CD4-positive, alpha-beta memory T cell (primary cell): ENCODE results near the gene KIRREL3. TPM values are rescaled to one million over a fixed set of nuclear protein-coding genes. Genes with fewer than 3 reads are reported as not detected.

Experiments
- CTCF ChIA-PET: fragments of 350-600 bp; sonication (Branson Sonifier 250); formaldehyde crosslinking; loops from one replicate; lab custom pipeline; 2021; ENCODE audit warnings: inconsistent platforms; ENCODE audit not compliant: partially characterized antibody; lab: Charles Lee
- POLR2A ChIA-PET: fragments of 350-600 bp; sonication (Branson Sonifier 250); formaldehyde crosslinking; loops from one replicate; lab custom pipeline; 2021; ENCODE audit not compliant: partially characterized antibody; lab: Charles Lee
- DNase-seq, 5 donors: peaks; one replicate each; pipeline versions ENCODE4 v3.0.0 to v3.0.0-alpha.2; 2020 to 2022; ENCODE audit warnings: mixed read lengths in 1 of 5
- H3K27ac ChIP-seq: one replicate; pipeline ENCODE4 v1.7.0; 2013; ENCODE audit warnings: low read depth, low read length
- H3K27me3 ChIP-seq: 2 replicates; pipeline ENCODE4 v1.7.0; 2013; ENCODE audit warnings: mild to moderate bottlenecking, low read length, moderate library complexity; ENCODE audit not compliant: insufficient read depth
- H3K36me3 ChIP-seq: 2 replicates; pipeline ENCODE4 v1.7.0; 2013; ENCODE audit warnings: mild to moderate bottlenecking, low read length, moderate library complexity; ENCODE audit not compliant: insufficient read depth
- H3K4me1 ChIP-seq: 2 replicates; pipeline ENCODE4 v1.7.0; 2013; ENCODE audit warnings: mild to moderate bottlenecking, low read length, moderate library complexity; ENCODE audit not compliant: insufficient read depth
- H3K4me3 ChIP-seq, 2 donors: one replicate each; pipeline ENCODE4 v1.7.0; 2013; ENCODE audit warnings: low read length in 2 of 2, mild to moderate bottlenecking in 1 of 2
- H3K9me3 ChIP-seq, 2 donors: one replicate each; pipeline ENCODE4 v1.7.0; 2013; ENCODE audit warnings: low read length in 2 of 2, control low read depth in 1 of 2; ENCODE audit not compliant: control insufficient read depth in 1 of 2
- H3K27ac Mint-ChIP-seq, 7 donors: one replicate each; pipeline ENCODE4 v1.8.0; 2020 to 2021; ENCODE audit warnings: mixed read lengths in 7 of 7, mild to moderate bottlenecking in 6 of 7, inconsistent platforms in 3 of 7, moderate library complexity in 3 of 7
- H3K27me3 Mint-ChIP-seq, 2 donors: one replicate each; pipeline ENCODE4 v1.8.0; 2020 to 2021; ENCODE audit warnings: mixed read lengths in 2 of 2
- H3K36me3 Mint-ChIP-seq, 2 donors: one replicate each; pipeline ENCODE4 v1.8.0; 2020 to 2021; ENCODE audit warnings: mixed read lengths in 2 of 2, inconsistent platforms in 1 of 2, mild to moderate bottlenecking in 1 of 2
- H3K4me1 Mint-ChIP-seq, 4 donors: one replicate each; pipeline ENCODE4 v1.8.0; 2020 to 2021; ENCODE audit warnings: mixed read lengths in 4 of 4, mild to moderate bottlenecking in 1 of 4
- H3K4me3 Mint-ChIP-seq, 8 donors: one replicate each; pipeline ENCODE4 v1.8.0; 2020 to 2021; ENCODE audit warnings: mixed read lengths in 8 of 8, mild to moderate bottlenecking in 7 of 8, moderate library complexity in 6 of 8, inconsistent platforms in 3 of 8
- H3K9me3 Mint-ChIP-seq, 8 donors: one replicate each; pipeline ENCODE4 v1.8.0; 2020 to 2021; ENCODE audit warnings: mixed read lengths in 8 of 8, mild to moderate bottlenecking in 5 of 8, inconsistent platforms in 3 of 8, moderate library complexity in 1 of 8
- intact Hi-C: fragments of 100-400 bp; cut with micrococcal nuclease; formaldehyde crosslinking; loops from one replicate; pipeline ENCODE4 v1.15.1; 2023
- polyA plus RNA-seq, 2 donors: library from polyadenylated mRNA; unstranded; fragments of 300-500 nt; fragmentation: Illumina TruSeq; gene quantifications; one replicate each; pipeline ENCODE4 v1.2.3, GENCODE V29; 2021
- total RNA-seq, 2 experiments: library from RNA; stranded (reverse); gene quantifications; one replicate each; pipeline ENCODE4 v1.2.3, GENCODE V29; 2021

The KIRREL3 gene
- total and polyA plus RNA-seq, 4 experiments from 2014 or later: not detected

DNA sequence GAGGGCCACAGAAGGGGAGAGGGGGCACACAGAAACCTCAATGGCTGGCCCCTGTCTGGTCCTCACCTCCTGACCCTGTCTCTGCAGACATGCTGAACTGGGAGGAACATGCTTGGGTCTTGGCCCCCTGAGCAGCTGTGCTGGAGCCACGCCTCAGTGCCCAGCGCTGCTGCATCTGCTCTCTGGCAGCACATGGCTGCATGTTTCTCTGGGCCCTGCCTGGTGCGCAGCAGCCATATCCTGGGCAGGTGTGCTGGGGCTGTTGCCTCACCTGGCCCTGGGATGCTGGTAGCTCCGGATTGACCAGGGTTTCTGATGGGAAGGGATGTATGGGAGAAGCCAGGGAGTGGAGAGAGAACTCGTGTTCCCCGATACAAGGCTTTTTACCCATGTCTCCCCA is 397.1 kb downstream of the KIRREL3 start:
- no peak for DNase-seq
- POLR2A ChIA-PET: no interaction called here
- H3K9me3 ChIP-seq: no peaks in the 10 kb centered on the region
- intact Hi-C loops: no loop called here
- H3K27me3 Mint-ChIP-seq: peaks cover 21 to 28% of the 10 kb centered on the region in 2 donors
- no peaks in the 10 kb centered on the region for H3K4me1 ChIP-seq
- CTCF ChIA-PET: no interaction called here
- H3K27ac Mint-ChIP-seq: no peak overlapping the region
- H3K27me3 ChIP-seq: peaks cover 4% of the 10 kb centered on the region
- H3K4me3 Mint-ChIP-seq: no peak overlapping the region
- H3K27ac ChIP-seq: no peak overlapping the region
- no peaks in the 10 kb centered on the region for H3K36me3 Mint-ChIP-seq
- H3K4me1 Mint-ChIP-seq: peaks cover 0 to 5% (median 0%) of the 10 kb centered on the region in 4 donors
- no peak overlapping the region for H3K4me3 ChIP-seq
- no peaks in the 10 kb centered on the region for H3K36me3 ChIP-seq
- H3K9me3 Mint-ChIP-seq: peaks cover 0 to 5% (median 2%) of the 10 kb centered on the region in 8 donors

GRCh38 chr11:126602993-126603392 is 397.6 kb downstream of the KIRREL3 start:
- Histone ChIP-seq H3K4me3 (no peak overlapping the region), H3K36me3 (no peaks in the 10 kb centered on the region), H3K4me1 (no peaks in the 10 kb centered on the region), H3K27ac (no peak overlapping the region), H3K27me3 (peaks cover 4% of the 10 kb centered on the region), H3K9me3 (no peaks in the 10 kb centered on the region)
- DNase-seq: no peak
- H3K4me1 Mint-ChIP-seq: peaks cover 0 to 5% (median 0%) of the 10 kb centered on the region in 4 donors
- H3K27me3 Mint-ChIP-seq: peaks cover 21 to 28% of the 10 kb centered on the region in 2 donors
- CTCF ChIA-PET: no interaction called here
- peaks cover 0 to 9% (median 2%) of the 10 kb centered on the region in 8 donors for H3K9me3 Mint-ChIP-seq
- H3K36me3 Mint-ChIP-seq: no peaks in the 10 kb centered on the region
- POLR2A ChIA-PET: no interaction called here
- H3K27ac Mint-ChIP-seq: no peak overlapping the region
- intact Hi-C loops: no loop called here
- H3K4me3 Mint-ChIP-seq: no peak overlapping the region

GRCh38 chr11:126602349-126602940 is 398.1 kb downstream of the KIRREL3 start:
- Histone ChIP-seq H3K4me3 (no peak overlapping the region), H3K4me1 (no peaks in the 10 kb centered on the region), H3K9me3 (no peaks in the 10 kb centered on the region), H3K27ac (no peak overlapping the region), H3K36me3 (no peaks in the 10 kb centered on the region), H3K27me3 (peaks cover 4% of the 10 kb centered on the region)
- Mint-ChIP-seq H3K27ac (no peak overlapping the region), H3K4me1 (peaks cover 0 to 5% (median 0%) of the 10 kb centered on the region in 4 donors), H3K9me3 (peaks cover 0 to 11% (median 3%) of the 10 kb centered on the region in 8 donors), H3K27me3 (peaks cover 23 to 28% of the 10 kb centered on the region in 2 donors), H3K4me3 (no peak overlapping the region), H3K36me3 (no peaks in the 10 kb centered on the region)
- intact Hi-C loops: no loop called here
- ChIA-PET POLR2A (no interaction called here), CTCF (no interaction called here)
- no peak for DNase-seq

GRCh38 chr11:126601550-126602215 is 398.9 kb downstream of the KIRREL3 start:
- no peak overlapping the region for H3K27ac ChIP-seq
- H3K4me3 ChIP-seq: no peak overlapping the region
- H3K27me3 Mint-ChIP-seq: peaks cover 22 to 23% of the 10 kb centered on the region in 2 donors
- no peaks in the 10 kb centered on the region for H3K4me1 ChIP-seq
- no peaks in the 10 kb centered on the region for H3K9me3 ChIP-seq
- CTCF ChIA-PET: no interaction called here
- no peaks in the 10 kb centered on the region for H3K4me1 Mint-ChIP-seq
- peaks cover 0 to 11% (median 3%) of the 10 kb centered on the region in 8 donors for H3K9me3 Mint-ChIP-seq
- intact Hi-C loops: no loop called here
- DNase-seq: no peak
- no peaks in the 10 kb centered on the region for H3K36me3 ChIP-seq
- H3K4me3 Mint-ChIP-seq: no peak overlapping the region
- H3K27me3 ChIP-seq: peaks cover 4% of the 10 kb centered on the region
- no peak overlapping the region for H3K27ac Mint-ChIP-seq
- POLR2A ChIA-PET: no interaction called here
- no peaks in the 10 kb centered on the region for H3K36me3 Mint-ChIP-seq

DNA sequence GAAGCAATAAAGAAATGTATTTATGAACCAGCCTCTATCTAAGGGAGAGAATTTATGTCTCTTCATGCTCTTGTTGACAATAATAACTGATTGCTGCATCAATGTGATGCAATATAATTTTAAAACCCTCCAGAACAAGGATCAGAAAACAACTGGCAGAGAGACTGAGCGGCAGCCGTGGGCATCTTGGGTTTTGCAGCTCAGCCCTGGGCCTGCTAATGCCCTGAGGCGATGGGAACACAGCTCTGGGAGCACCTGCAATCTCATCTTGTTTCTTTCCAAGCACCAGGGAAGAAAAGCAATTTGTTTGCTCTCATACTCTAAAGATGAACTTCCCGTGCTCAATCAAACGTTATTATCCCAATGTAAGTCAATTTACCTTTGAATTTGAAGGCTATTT is 399.4 kb downstream of the KIRREL3 start:
- ChIA-PET POLR2A (no interaction called here), CTCF (no interaction called here)
- H3K27me3 ChIP-seq: peaks cover 4% of the 10 kb centered on the region
- no peaks in the 10 kb centered on the region for H3K4me1 ChIP-seq
- Mint-ChIP-seq H3K36me3 (no peaks in the 10 kb centered on the region), H3K4me1 (no peaks in the 10 kb centered on the region), H3K27ac (no peak overlapping the region), H3K9me3 (peaks cover 0 to 11% (median 3%) of the 10 kb centered on the region in 8 donors), H3K4me3 (no peak overlapping the region), H3K27me3 (peaks cover 22% of the 10 kb centered on the region in 2 donors)
- H3K4me3 ChIP-seq: no peak overlapping the region
- DNase-seq: no peak
- no peaks in the 10 kb centered on the region for H3K36me3 ChIP-seq
- no peak overlapping the region for H3K27ac ChIP-seq
- no peaks in the 10 kb centered on the region for H3K9me3 ChIP-seq
- intact Hi-C loops: no loop called here

GRCh38 chr11:126599217-126599897 is 401.2 kb downstream of the KIRREL3 start:
- no peak overlapping the region for H3K27ac ChIP-seq
- CTCF ChIA-PET: no interaction called here
- no peaks in the 10 kb centered on the region for H3K36me3 ChIP-seq
- no peak overlapping the region for H3K4me3 Mint-ChIP-seq
- H3K4me1 ChIP-seq: no peaks in the 10 kb centered on the region
- H3K27me3 ChIP-seq: peaks cover 4% of the 10 kb centered on the region
- peaks cover 15 to 16% of the 10 kb centered on the region in 2 donors for H3K27me3 Mint-ChIP-seq
- H3K36me3 Mint-ChIP-seq: no peaks in the 10 kb centered on the region
- H3K27ac Mint-ChIP-seq: no peak overlapping the region
- POLR2A ChIA-PET: no interaction called here
- DNase-seq: no peak
- no peaks in the 10 kb centered on the region for H3K4me1 Mint-ChIP-seq
- H3K9me3 Mint-ChIP-seq: peaks cover 0 to 11% (median 3%) of the 10 kb centered on the region in 8 donors
- H3K4me3 ChIP-seq: no peak overlapping the region
- H3K9me3 ChIP-seq: no peaks in the 10 kb centered on the region
- intact Hi-C loops: no loop called here

DNA sequence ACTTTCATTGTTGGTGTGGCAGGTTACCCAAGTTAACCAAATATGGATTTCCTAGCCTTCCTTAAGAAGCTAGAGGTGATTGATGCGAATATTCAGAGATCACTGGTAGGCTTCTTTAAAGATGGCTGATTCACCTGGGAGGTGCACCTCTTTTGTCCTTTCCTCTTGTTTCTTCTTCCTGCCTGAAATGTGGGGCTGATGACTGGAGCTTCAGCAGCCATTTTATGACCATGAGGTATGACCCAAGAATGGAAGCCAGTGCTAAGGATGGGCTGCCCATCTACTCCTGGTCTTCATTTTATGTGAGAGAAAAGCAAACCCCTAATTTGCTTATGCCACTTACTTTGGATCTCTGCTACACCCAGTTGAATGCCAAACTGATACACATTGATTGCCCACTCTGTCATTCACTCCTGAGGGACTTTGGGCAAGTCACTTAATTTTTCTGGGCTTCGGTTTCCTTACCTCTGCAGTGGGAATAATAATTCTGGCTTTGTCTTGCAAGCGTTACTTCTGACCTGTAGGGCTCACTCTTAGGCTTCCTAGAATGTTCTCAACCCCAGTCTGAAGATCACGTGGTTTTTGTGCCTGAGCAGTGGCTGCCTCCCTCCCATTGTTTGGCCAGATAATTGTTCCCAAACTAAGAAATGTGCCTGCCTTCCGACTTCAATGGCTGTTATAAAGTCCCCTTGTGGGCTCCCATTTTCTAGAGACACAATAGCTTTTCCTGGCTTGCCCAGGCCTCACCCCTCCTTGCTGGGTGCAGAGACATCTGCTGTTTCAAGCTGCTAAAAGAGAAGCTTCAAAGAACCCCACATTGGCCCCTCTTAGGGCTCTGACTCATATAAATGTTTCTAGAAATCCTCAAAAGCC is 402.0 kb downstream of the KIRREL3 start:
- Histone ChIP-seq H3K4me3 (no peak overlapping the region), H3K4me1 (no peaks in the 10 kb centered on the region), H3K27ac (no peak overlapping the region), H3K9me3 (no peaks in the 10 kb centered on the region), H3K36me3 (no peaks in the 10 kb centered on the region), H3K27me3 (peaks cover 4% of the 10 kb centered on the region)
- H3K27me3 Mint-ChIP-seq: peaks cover 11 to 12% of the 10 kb centered on the region in 2 donors
- CTCF ChIA-PET: no interaction called here
- no peaks in the 10 kb centered on the region for H3K4me1 Mint-ChIP-seq
- no peak for DNase-seq
- H3K27ac Mint-ChIP-seq: no peak overlapping the region
- intact Hi-C loops: no loop called here
- POLR2A ChIA-PET: no interaction called here
- peaks cover 0 to 11% (median 3%) of the 10 kb centered on the region in 8 donors for H3K9me3 Mint-ChIP-seq
- H3K36me3 Mint-ChIP-seq: no peaks in the 10 kb centered on the region
- no peak overlapping the region for H3K4me3 Mint-ChIP-seq
